OCI-LY1 (cell line): Measurements from ENCODE around the gene CLIC6.

Experiments used
- CTCF ChIP-seq: fragments of 200-600 bp; sonication (generic), shearing (Covaris generic); IDR thresholded peaks from 2 replicates; pipeline ENCODE4 v1.5.1; 2017; ENCODE audit warnings: mild to moderate bottlenecking, antibody characterized with exemption, low read length, moderate library complexity, mixed read lengths
- EZH2 ChIP-seq: fragments of 200-600 bp; sonication (generic), shearing (Covaris generic); IDR thresholded peaks from 2 replicates; pipeline ENCODE4 v1.8.0; 2017; ENCODE audit warnings: borderline replicate concordance, mixed run types, mild to moderate bottlenecking, antibody characterized with exemption, low read length, moderate library complexity, mixed read lengths

GRCh38 chr21:34706337-34706736, 37.5 kb downstream of the CLIC6 start:
- TF ChIP-seq CTCF (no peak), EZH2 (no peak)
